Activated T-helper 9 cell treated with anti-CD3 and anti-CD28 coated beads, Interleukin-2, amount 50 U/mL, for 16 hours (primary cell): ENCODE results near the gene BTNL3.
"Not testable (repeated sequence)": the region's sequence is repeated elsewhere in the genome, so short reads cannot be mapped to it uniquely, and the experiment has no call there.

Experiments used
- DNase-seq: peaks from one replicate; pipeline ENCODE4 v3.0.0-alpha.2; 2020; ENCODE audit warnings: low read depth

The BTNL3 gene

DNA sequence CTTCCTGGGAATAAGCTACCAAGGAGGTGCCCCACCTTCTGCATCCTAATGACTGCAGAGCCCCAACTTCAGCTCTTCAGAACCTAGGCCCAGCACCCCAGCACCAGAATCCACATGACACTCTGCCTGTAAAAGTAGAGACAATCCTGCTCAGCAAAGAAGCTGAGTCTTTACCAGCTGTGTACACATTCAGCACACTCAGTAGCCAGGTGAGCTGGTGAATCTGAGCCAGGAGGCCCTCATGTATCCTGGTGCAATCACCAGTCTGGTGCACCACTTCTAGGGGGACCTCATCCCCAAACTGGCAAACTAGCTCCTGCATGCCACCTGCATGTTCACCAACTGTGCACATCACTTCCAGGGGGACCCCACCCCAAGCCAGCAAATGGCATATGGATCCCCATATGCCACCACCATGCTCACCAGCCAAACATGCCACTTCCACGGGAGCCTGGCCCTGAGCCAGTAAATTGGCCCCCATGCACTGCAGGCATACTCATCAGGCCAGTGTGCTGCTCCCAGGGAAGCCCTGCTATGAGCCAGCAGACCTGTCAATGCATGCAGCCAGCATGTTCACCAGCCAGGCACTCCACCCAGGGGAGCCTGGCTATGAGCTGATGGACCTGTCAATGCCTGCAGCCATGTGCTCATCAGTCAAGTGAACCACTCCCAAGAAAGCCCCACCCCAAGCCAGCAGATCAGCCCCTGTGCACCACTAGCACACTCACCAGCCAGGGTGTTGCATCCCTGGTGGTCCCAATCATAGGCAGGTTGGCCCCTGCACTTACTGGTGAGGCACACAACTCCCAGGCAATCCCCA, 35.8 kb downstream of the BTNL3 start:
- no peak for DNase-seq

DNA sequence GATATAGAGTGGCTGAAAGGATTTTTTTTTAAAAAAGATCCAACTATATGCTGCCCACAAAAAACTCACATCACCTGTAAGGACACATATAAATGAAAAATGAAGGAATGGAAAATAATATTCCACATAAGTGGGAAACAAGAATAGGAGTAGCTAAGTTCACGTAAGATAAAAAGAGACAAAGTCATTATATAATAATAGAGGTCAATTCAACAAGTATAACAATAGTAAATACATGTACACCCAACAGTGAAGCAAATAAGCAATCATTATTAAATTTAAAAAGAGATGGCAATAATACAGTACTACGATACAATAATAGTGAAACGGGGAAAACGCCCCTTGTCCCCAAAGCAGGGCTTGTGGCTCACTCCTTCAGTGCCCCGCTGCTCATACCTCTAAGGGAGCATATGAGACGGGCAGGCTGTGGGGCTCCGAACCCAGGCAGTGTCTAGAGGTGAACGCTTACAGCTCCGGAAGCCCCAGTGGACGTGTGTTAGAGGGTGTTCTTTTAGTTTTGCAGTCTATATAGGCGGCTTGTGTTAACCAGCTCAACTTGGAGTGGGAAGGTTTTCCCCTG, 38.9 kb downstream of the BTNL3 start:
- DNase-seq: no peak

DNA sequence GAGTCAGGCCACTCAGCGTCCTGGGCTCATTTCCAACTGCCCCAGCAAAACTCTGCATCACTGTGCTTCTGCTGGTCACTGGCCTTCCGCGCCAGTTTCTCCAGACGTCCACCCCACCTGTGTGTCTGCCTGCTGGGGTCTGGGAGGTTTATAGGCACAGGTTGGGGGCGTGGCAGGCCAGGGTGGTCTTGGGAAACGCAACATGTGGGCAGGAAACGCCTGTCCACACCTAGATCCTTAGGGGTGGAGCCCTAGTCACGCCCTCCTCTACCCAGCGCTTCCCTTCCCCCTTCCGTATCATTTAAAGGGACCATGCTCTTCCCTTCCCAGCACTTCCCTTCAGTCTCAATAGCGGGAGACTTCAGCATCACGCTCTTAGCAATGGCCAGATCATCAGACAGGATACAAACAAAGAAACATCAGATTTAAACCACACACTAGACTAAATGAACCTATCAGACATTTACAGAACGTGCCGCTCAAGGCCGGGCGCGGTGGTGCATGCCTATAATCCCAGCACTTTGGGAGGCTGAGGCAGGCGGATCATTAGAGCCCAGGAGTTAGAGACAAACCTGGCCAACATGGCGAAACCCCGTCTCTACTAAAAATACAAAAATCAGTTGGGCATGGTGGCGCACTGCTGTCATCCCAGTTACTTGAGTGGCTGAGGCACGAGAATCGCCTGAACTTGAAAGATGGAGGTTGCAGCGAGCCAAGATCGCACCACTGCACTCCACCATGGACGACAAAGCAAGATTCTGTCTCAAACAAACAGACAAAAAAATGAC, 39.6 kb downstream of the BTNL3 start:
- no peak for DNase-seq

DNA sequence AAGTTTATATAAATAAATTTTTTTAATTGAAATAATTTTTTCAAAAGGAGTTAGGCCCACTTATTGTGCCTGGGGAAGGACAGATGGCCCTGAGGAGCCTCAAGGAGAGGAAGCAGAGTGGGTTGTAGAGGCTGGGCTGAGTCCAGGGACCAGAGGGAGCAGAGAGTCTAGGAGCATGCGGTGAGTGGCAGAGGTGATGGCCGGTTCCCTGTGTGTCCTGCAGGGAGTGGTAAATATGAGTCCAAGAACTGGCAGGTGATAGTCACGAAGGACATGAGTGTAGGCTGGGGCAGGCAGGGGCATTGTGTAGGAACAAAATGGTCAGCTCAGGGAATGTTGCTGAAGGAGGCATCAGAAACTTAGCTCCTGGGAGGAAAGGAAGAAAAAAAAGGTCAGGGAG, 43.1 kb downstream of the BTNL3 start:
- no peak for DNase-seq

DNA sequence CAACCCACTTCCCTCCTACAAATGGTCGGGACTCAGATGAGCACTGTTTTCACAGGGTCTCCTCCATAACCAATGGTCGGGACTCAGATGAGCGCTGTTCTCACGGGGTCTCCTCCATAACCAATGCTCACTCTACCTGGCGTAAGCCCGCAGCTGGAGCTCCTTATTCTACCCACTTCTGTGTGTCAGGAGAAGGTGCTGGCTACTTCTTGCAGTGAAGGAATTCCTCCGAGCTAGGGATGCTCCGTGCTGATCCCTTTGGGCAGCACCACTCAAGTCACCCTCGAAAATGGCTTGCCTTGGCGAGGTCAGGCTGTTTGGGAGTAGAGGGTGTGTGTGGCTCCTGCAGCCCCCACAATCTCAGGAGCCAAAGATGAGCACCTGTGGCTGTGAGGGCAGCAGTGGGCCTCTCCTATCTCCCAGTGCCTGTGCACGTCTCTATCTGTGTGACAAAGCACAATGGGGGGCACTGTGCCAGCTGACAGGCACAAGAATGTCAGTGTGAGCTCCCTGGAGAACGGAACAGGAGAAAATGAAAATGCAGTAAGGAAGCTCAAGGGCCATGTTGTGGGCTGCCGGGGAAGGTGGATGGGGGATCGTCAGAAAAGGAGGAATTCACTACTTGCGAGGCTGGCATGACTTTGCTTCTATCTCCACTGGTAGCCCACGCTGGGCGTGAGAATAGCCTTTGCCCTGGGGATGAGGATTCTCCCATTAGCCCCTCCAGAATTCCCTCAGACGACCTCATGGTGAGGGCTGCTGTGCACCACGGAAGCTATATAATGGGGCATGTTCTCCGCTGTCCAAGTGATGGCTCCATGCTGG, 47.6 kb downstream of the BTNL3 start:
- no peak for DNase-seq

DNA sequence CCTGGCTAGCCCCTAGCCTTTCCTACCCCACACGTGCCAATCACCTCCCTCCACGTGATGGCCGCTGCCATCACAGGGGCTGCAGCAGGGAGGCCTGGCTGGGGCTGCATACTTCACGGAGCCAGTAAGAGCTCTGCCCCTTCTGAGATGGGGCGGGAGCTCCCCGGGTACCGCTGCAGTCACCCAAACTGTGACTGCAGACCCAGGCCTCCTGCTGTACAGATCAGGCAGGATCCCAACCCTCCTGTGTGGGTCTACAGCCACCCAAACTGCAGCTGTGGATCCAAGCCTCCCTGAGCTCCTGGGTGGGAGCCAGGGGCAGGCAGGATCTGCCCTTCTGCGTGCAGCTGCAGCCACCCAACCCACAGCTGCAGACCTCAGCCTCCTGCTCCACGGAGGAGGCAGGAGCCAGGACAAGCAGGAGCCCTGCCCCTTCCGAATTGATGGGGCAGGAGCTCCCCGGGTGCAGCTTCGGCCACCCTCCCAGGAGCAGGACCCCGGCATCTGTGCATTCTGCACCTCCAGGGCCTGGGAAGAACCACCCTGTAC, 48.2 kb downstream of the BTNL3 start:
- no peak for DNase-seq

DNA sequence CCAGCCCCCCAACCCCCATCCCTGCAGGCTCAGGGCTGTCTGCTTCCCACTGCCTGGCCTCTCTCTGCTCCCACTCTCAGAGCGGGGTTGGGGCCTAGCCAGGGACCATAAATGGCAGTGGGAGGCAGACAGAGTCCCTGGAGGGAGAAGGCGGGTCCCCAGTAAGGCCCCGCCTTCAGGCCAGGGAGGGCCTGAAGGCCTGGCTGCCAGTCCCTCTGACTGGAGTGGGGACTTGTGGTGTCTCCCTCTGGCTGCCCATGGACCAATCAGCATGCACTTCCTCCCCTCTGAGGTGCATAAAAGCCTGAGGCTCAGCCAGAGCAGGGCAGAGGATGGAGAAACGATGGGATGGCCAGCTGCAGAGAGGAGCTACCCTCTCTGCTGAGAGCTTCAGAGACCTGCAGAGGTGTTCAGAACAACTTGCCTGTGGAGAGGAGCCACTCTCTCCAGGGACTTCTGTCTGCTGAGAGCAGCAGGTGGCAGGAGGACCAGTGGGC, 48.8 kb downstream of the BTNL3 start:
- DNase-seq: no peak

DNA sequence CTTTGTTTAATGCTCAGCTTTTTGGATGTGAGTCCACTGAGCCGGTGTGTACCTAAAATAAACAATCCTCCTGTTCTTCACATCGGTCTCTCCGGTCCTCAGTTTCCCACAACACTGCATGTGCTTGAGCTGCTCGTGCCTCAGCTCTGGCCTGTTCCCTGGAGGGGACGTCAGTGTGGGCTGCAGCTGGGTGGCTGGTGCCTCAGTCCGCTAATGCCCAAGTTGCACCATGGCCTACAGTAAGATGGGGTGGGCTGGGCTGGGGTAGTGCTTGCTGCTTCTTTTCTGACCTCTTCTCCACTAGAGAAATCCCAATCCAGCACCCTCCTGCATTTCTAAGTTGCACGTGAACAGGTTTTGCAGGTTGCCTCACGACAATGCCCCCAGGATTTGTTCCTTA, 50.8 kb downstream of the BTNL3 start:
- DNase-seq: no peak

DNA sequence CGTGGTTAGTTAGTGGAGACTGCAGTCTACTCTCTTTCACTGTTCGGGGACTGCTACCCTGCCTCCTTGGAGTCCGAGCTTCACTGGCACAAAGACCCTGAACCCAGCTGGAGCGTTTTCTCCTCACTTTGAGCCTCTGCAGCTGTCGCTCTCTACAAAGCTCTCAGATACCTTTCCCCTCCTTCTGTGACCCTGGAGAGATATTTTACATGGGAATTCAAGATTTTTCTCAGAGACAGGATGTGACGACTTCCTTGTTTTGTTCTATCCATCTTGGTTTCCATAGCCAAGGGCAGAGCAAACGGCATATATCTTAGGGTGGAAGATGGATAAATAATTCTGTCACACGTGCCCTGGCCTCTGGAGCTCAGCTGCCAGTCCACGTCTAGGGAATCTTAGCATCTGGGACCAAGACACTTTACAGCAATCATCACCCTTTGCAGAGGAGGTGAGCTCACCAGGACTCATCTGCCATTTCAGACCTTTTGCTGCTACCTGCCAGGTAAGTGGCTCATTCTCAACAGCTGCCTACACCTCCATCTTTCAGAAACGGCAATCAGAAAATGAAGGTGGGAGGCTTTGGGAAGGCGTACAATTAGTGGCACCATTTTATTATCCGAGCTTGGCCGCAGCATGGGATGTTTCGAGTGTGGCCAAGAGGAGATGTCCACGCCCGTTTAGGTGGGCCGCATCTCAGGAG, 51.4 kb downstream of the BTNL3 start, which contains the start of gene BTNL9:
TSS of gene BTNL9 (plus strand) at position 336 of the 700 bp plus-strand sequence. CDS start 5,224 bp downstream, outside the sequence.
- DNase-seq: no peak

DNA sequence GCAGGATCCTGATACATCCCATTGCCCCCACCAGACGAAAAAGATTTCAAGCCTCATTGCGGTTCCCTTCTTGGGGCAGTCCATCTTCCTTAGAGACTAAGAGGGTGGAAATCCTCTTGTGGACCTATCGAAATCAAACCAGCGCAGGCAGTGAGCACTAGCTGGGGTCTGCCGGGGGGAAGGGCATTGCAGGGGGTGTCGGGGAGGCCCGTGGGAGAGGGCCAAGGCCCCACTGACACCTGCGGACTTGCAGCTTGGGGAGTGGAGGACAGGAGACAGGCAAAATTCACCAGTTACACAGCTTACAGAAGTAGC, 51.9 kb downstream of the BTNL3 start:
- no peak for DNase-seq

DNA sequence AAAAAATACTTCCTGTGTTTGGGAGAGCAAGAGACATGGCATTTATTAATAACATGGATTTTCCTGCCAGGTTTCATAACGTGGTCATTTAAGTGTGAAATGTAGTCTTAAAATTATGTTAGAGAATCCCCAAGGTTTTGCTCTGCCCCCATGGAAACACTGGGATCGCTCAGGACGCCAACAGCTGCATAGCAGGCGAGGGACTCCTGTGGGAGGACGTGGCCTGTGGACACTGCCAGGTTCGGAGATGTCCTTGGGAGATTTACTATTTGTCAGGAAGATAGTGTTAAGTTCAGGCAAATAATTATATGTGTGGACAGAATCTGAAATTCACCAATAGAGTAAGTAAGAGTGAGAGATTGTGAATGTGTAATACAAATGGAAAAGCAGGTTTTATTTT, 52.4 kb downstream of the BTNL3 start:
- DNase-seq: no peak

DNA sequence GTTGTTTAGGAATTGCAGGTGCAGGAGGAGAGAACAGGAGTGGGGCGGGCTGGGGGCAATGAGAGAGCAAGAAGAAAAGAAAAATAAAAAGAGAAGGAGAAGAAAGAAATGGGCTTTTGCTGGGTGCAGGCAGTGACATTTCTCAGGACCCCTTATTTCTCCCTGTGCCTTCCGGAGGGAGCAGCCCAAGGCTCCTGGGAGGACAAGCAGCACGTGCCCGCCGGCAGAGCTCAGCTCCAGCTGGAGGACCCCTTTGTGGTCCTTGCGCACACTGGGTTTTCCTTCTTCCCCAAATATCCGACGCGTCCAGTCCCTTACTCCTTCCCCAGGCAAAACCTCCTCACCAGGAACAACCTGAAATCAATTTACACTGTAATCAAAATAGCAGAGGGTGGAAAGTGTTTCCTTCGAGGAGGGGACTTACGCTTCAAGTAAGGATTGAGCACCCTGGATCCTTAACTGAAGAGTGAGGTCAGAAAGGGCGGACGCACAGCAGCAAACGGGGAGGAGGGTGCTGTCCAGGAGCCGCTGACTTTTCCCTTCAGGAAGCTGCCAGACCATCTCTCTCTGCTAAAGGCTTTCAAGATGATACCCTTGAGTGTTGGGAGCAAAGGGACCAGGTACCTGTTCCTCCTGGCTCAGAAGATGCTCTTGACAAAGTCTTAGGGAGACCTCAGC, 53.5 kb downstream of the BTNL3 start:
- no peak for DNase-seq

DNA sequence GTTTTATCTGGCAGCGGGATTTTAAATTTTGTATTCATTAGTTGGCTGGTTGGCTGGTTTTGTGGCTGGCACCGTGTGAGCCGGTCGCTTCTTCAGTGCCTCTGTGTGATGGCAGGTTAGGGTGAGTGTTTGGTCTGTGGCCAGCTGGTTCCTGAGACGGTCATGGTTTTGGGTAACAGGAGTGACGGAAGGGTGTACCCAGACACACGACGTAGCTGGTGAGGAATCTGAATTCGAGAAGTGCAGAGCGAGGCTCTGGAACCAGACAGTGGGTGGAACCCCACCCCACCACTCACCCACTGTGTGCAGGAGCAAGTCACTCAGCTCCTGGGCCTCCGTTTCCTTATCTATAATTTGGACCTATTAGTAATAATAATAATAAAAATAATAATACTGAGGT, 54.1 kb downstream of the BTNL3 start:
- DNase-seq: no peak

DNA sequence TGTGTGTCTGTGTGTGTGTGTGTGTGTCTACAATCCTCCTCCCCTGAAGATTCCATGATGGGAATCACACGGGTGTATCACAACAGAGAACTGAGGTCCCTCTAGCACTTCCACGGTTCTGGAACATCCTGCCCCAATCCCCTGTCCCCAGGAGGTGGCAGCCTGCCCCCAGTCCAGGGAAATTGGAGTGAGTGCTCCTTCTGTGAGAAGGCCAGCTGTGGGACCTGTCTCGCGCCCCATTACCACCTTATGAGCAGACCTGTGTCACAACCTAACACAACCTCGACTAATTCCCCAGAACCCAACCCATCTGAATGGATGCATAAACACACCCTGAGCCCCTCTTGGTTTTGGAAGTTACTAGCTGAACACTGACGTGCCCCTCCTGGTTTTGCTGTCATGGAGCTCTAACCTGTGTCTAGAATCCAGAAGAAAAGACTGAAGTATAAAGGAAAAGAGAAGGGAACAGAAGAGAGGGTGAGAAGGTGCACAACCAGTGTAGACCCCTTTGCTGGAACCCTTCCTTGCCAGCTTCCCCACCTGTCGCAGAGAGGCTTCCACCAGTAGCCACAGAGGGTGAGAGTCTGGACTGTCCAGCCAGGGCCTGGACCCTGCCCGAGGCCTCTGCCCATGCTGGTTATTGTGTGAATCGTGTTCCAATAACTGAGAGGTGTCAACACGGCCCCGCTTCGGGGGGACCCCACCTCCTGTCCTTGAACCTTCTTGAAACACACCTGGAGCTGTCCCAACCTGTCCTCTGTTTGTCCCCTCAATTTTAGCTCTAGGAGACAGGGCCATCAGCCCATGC, 54.8 kb downstream of the BTNL3 start:
- no peak for DNase-seq

DNA sequence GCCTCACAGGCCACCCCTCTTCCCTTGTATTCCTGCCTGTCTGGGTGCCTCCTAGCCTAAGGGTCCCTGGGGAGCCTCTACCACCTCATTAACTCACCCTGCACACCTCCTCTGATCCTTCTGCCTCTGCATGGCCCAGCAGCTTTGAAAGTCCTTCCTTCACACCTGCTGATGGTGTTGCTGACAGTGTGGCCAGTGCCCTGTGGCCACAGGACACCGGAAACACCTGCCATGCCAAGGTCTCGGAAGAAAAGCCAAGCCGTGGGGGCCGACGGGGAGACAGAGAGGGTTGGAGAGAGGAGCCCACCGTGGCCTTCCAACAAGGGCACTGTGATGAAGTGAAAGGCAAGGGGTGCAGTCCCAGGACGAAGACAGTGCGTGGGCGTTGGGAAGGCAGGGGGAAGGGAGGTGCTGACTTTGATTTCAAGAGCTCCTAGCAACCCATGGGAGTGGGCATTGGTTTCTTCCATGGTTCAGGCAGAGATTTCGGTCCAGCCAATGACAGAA, 55.5 kb downstream of the BTNL3 start:
- no peak for DNase-seq

DNA sequence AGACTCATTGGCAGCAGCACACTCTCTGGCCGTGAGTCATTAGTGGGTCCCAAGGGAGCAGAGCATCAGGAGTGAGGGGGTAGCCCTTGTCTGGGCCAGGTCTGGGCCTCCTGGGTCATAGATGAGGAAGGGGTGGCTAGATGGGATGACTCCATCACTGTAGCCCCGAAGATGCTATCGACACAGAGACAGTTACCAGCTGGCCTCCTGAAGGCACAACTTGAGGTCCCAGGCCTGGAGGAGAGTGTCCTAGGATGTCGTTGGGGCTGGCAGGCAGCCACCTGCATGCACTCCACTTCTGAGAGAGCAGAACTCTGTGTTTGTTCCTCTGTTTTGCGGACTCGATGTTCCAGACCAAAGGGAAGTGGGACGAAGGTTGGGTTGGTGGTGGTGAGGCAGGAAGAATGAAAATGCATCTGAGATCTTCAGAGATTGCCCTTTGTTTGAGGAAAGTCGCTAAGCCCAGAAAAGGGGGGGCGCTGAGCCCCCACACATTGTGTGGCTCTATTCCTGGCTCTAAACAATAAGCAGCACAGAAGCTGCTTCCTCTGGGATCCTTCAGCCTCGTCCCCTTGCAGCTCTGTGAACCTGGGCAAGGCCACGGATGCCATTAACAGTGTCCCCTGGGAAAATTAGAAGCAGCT, 56.1 kb downstream of the BTNL3 start:
- DNase-seq: no peak

DNA sequence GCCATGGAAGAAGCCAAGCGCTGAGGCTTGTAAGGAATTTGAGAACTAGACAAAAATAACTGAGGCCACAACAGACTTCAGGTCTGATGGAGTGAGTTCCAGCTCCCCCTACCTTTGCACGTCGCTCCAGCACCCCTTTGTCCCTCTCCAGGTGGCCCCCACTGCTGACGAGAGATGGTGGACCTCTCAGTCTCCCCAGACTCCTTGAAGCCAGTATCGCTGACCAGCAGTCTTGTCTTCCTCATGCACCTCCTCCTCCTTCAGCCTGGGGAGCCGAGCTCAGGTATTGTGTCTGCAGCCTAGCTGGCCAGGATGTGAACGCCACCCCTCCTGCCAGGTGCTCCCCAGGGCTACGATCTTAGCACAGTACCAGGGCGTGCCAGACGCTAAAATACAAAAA, 56.7 kb downstream of the BTNL3 start:
- DNase-seq: no peak

DNA sequence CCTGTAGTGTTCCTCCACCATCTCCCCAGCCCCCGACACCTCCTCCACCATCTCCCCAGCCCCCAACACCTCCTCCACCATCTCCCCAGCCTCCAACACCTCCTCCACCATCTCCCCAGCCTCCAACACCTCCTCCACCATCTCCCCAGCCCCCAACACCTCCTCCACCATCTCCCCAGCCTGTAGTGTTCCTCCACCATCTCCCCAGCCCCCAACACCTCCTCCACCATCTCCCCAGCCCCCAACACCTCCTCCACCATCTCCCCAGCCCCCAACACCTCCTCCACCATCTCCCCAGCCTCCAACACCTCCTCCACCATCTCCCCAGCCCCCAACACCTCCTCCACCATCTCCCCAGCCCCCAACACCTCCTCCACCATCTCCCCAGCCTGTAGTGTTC, 57.2 kb downstream of the BTNL3 start:
- DNase-seq: not testable (repeated sequence)

DNA sequence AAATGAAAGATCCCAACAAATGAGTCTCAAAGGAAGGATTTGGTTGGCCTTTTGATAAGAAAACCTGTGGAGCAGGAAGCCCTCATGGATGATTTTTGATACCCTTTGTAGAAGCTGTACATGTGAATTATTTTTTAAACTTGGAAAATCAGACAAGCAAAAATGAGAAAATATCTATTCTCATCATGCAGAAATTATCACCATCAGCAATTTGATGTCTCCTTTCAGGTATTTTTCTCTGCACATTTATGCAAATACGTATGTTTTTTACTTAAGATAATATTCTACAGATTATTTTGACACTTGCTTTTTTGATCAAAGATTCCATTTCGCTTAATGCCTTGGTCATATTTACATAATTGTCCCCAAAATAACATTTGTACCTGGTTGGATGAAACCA, 58.6 kb downstream of the BTNL3 start:
- DNase-seq: no peak
